BLaER1 (cell line): ENCODE data around the gene STRIP2.
"Not testable (repeated sequence)": the region's sequence is repeated elsewhere in the genome, so short reads cannot be mapped to it uniquely, and the experiment has no call there.

Source experiments
- H3K27ac ChIP-seq: shearing (Covaris generic); formaldehyde crosslinking; 2 replicates; pipeline ENCODE4 v1.8.1; 2022
- H3K27me3 ChIP-seq: shearing (Covaris generic); formaldehyde crosslinking; 2 replicates; pipeline ENCODE4 v1.8.1; 2022
- H3K36me3 ChIP-seq: shearing (Covaris generic); formaldehyde crosslinking; 2 replicates; pipeline ENCODE4 v1.8.1; 2022
- H3K4me1 ChIP-seq: shearing (Covaris generic); formaldehyde crosslinking; 2 replicates; pipeline ENCODE4 v1.8.1; 2022
- H3K4me2 ChIP-seq: shearing (Covaris generic); formaldehyde crosslinking; 2 replicates; pipeline ENCODE4 v1.8.1; 2022
- H3K4me3 ChIP-seq: shearing (Covaris generic); formaldehyde crosslinking; 2 replicates; pipeline ENCODE4 v1.8.1; 2022
- H3K9ac ChIP-seq: shearing (Covaris generic); formaldehyde crosslinking; 2 replicates; pipeline ENCODE4 v1.8.1; 2022
- H3K9me3 ChIP-seq: shearing (Covaris generic); formaldehyde crosslinking; 2 replicates; pipeline ENCODE4 v1.8.1; 2022
- H4K20me1 ChIP-seq: shearing (Covaris generic); formaldehyde crosslinking; 2 replicates; pipeline ENCODE4 v1.8.1; 2022
- Cebpa-rat ChIP-seq: shearing (Covaris generic); IDR thresholded peaks from 2 replicates; pipeline ENCODE4 v1.8.1; 2022

STRIP2 gene

DNA sequence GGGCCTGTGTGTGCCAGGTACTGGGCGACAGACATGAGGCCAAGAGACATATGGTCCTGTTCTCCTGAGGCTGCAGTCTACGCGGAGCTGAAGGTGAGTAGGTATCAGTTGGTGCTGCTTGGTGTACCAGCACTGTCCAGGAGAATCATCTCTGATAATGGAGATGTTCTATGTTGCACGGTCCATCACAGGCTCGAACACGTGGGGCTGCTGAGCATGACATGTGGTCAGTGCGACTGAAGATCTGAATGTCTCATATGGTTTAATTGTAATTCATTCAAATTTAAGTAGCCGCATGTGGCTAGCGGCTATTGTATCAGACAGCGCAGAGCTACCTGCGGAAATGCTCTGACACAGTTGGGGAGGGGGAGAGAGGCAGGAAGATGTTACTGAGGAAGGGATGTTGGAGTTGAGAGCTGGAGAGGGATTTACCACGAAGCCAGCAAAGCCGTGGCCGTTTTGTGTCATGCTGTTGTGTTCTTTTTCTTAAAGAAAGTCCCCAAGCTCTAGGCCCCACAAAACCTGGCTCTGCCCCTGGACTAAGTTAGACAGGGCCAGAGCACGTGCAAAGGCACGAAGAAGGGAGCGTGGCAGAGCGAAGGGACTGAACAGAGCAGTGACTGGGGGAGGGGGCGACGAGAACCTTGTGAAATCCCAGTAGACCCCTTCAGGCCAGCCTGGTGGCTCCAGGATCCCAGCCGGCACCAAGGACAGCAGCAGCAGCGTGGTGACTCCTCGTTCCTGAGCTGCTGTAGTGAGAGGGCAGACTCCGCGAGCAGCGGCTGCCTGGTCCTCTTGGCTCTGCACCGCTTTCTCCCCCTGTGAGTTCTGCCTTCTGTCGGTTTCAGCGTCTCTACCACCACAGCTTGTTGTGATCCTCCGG is 88.1 kb downstream of the STRIP2 start:
- Histone ChIP-seq H3K9me3 (no peaks in the 10 kb centered on the region), H3K9ac (no peak overlapping the region), H3K4me3 (no peak overlapping the region), H3K27me3 (no peaks in the 10 kb centered on the region), H4K20me1 (no peaks in the 10 kb centered on the region), H3K4me2 (no peak overlapping the region), H3K4me1 (no peaks in the 10 kb centered on the region), H3K36me3 (no peaks in the 10 kb centered on the region), H3K27ac (no peak overlapping the region)
- TF ChIP-seq Cebpa-rat, result no peak

DNA sequence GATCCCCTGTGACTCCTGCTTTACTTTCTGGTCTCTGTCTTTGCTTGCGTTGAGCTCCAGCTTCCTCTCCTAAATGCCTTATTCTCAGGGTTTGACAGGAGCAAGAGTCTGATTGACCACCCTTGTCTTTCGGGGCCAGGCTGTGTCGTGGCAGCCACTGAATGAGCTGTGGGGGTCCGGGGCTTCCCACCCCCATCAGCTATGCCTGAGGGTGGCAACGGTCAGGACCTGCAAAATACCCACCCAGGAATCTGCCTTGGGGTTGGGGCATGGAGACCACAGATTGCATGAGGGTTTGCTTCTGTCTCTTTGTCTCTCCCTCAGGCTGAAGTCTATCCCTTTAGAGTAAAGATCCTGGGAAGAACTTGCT is 88.7 kb downstream of the STRIP2 start:
- Histone ChIP-seq H3K27ac (no peak overlapping the region), H3K4me1 (no peaks in the 10 kb centered on the region), H3K4me3 (no peak overlapping the region), H3K4me2 (no peak overlapping the region), H3K9me3 (no peaks in the 10 kb centered on the region), H3K36me3 (no peaks in the 10 kb centered on the region), H3K9ac (no peak overlapping the region), H3K27me3 (no peaks in the 10 kb centered on the region), H4K20me1 (no peaks in the 10 kb centered on the region)
- no peak for TF ChIP-seq Cebpa-rat

DNA sequence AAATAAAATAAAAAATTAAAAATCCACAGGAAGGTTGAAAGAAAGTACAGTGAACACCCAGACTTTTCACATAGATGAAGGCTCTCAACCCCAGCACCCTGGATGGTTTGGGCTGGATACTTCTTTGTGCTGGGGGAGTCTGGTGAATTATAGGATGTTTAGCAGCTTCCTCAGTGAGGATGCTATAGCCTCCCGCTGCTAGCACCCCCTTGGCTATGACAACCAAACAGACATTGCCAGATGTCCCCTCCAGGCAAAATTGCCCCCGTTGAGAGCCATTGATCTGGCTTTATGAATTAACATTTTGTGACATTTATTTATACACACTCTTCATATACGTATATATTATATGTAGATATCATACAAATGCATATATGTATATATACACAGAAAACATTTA is 89.7 kb downstream of the STRIP2 start:
- no peak overlapping the region for H3K4me2 ChIP-seq
- H3K27ac ChIP-seq, result no peak overlapping the region
- H3K4me1 ChIP-seq, result no peaks in the 10 kb centered on the region
- H3K27me3 ChIP-seq, result no peaks in the 10 kb centered on the region
- no peak for TF ChIP-seq Cebpa-rat
- H4K20me1 ChIP-seq, result no peaks in the 10 kb centered on the region
- H3K36me3 ChIP-seq, result no peaks in the 10 kb centered on the region
- H3K9ac ChIP-seq, result no peak overlapping the region
- H3K4me3 ChIP-seq, result no peak overlapping the region
- no peaks in the 10 kb centered on the region for H3K9me3 ChIP-seq

DNA sequence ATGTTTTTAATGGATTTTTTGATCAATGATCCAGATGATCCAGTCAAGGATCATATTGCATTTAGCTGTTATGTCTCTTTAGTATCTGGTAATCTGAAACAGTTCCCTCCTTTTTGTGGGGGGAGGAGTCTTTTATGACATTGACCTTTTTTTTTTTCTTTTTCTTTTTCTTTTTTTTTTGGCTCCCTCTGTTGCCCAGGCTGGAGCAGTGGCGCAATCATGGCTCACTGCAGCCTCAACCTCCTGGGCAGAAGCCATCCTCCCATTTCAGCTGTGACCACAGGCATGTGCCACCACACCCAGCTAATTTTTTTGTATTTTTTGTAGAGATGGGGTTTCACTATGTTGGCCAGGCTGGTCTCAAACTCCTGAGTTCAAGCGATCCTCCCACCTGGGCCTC is 90.2 kb downstream of the STRIP2 start:
- not testable (repeated sequence) for H3K27ac ChIP-seq, H3K36me3 ChIP-seq, H3K9me3 ChIP-seq, H3K4me3 ChIP-seq, H4K20me1 ChIP-seq, H3K9ac ChIP-seq, H3K4me1 ChIP-seq, H3K27me3 ChIP-seq, H3K4me2 ChIP-seq

DNA sequence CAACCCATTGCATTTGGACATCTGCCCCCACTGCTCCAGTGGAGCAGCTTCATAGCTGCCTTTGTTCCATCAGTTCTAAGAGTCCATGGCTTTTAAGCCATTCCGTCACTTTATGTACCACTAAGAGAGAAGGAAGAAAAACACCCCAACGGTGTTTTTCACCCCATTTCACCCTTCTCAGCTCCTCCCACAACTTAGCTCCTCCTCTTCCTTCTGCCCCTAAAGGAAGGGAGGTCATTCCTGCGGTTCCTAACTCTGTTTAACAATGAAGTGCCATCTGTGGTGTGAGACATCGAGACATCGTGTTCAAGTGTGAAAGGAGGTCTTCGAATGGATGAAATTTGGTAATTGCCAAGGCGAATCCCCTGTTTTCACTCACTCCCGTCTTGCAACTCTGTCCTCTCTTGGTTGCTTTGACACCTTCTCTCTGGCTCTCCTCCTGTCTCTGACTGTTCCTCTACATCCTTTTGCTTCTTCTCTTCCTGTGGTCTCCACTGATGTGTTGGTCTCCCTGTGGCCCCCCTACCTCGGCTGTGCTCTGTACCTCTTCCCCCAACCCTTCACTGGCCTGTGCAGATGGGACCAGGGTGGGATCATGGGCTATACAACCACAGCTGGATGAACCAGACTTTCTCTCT is 91.1 kb downstream of the STRIP2 start:
- Histone ChIP-seq H3K36me3 (no peaks in the 10 kb centered on the region), H3K4me1 (no peaks in the 10 kb centered on the region), H3K4me2 (no peak overlapping the region), H3K9me3 (no peaks in the 10 kb centered on the region), H4K20me1 (no peaks in the 10 kb centered on the region), H3K27ac (no peak overlapping the region), H3K4me3 (no peak overlapping the region), H3K9ac (no peak overlapping the region), H3K27me3 (no peaks in the 10 kb centered on the region)
- no peak for TF ChIP-seq Cebpa-rat

DNA sequence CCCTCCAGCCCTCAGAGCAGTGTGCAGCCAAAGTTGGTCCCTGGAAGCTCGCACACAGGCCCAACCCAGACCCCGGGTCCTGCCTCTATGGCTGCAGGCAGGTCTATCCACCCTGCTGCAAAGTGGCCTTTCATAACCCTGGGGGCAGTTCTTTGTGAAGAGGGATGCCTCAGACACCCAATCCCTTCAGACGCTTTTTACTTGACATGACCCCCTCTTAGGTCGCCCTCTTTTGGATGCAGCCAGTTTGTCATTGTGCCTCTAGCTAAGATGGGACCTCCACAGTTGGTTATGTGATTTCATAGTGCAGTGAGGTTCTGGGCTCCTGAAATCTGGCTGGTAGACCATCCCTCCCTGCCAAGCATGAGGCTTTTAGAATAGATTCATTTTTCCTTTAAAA is 95.4 kb downstream of the STRIP2 start:
- no peaks in the 10 kb centered on the region for H3K4me1 ChIP-seq
- H3K27me3 ChIP-seq, result no peaks in the 10 kb centered on the region
- no peak overlapping the region for H3K4me2 ChIP-seq
- no peaks in the 10 kb centered on the region for H3K36me3 ChIP-seq
- H3K27ac ChIP-seq, result no peak overlapping the region
- H4K20me1 ChIP-seq, result no peaks in the 10 kb centered on the region
- no peaks in the 10 kb centered on the region for H3K9me3 ChIP-seq
- TF ChIP-seq Cebpa-rat, result no peak
- no peak overlapping the region for H3K9ac ChIP-seq
- H3K4me3 ChIP-seq, result no peak overlapping the region

DNA sequence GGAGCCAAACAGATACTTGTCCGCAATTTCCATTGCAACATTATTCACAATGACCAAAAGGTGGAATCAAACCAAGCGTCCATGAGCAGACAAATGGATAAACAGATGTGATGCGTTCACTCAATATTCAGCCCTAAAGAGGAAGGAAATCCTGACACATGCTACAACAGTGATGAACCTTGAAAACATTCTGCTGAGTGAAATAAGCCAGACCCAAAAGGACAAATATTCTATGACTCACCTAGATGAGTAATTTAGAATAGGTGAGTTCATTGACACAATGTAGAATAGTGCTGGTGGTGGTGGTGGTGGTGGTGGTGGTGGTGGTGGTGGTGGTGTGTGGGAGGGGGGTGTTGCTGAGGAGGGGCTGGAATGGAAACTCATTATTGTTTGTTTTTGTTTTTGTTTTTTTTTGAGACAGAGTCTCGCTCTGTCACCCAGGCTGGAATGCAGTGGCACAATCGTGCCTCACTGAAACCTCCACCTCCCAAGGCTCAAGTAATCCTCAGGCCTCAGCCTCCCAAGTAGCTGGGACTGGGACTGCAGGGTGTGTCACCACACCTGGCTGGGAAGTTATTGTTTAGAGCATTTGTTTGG is 96.7 kb downstream of the STRIP2 start:
- Histone ChIP-seq H3K4me3 (no peak overlapping the region), H3K4me2 (no peak overlapping the region), H4K20me1 (no peaks in the 10 kb centered on the region), H3K9me3 (no peaks in the 10 kb centered on the region), H3K9ac (no peak overlapping the region), H3K27ac (no peak overlapping the region), H3K27me3 (no peaks in the 10 kb centered on the region), H3K36me3 (no peaks in the 10 kb centered on the region), H3K4me1 (no peaks in the 10 kb centered on the region)
- TF ChIP-seq Cebpa-rat, result no peak

DNA sequence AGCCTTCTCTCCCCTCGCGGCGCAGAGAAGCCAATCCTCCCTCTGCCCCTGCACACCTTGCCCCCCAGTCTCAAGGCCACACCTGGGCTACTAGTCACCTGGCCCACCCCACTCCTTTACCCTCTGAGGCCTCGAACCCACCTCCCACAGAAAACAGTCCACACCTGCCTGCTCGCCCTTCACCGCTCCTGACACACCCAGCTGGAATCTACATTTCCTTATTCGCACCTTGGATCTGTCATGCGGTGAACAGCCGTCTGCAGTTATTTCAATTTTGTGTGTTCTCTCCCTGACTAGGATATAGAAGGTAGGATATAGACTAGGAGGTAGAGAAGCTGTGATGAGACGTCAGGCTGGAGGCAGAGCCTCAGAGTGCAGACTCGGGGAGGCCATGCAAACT is 97.5 kb downstream of the STRIP2 start:
- H3K9ac ChIP-seq, result no peak overlapping the region
- no peaks in the 10 kb centered on the region for H3K36me3 ChIP-seq
- no peak for TF ChIP-seq Cebpa-rat
- H3K4me1 ChIP-seq, result no peaks in the 10 kb centered on the region
- no peaks in the 10 kb centered on the region for H3K27me3 ChIP-seq
- H3K4me2 ChIP-seq, result no peak overlapping the region
- H3K4me3 ChIP-seq, result no peak overlapping the region
- no peak overlapping the region for H3K27ac ChIP-seq
- no peaks in the 10 kb centered on the region for H3K9me3 ChIP-seq
- H4K20me1 ChIP-seq, result no peaks in the 10 kb centered on the region

DNA sequence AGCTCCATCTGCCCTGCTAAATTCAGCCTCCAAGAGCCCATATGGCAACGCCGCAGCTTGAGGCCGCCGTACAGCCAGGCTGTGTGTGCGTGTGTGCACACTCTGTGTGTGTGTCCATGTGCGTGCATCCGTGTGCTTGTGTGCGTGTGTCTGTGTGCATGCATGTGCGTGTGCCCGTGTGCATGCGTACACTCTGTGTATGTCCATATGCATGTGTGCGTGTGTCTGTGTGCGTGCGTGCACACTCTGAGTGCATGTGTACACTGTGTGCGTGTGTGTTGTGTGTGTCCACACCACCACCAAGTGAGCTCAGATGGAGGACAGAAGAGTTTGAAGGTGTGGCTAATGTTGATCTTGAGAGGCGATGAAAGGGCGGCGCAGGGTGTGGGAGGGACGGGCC is 98.1 kb downstream of the STRIP2 start:
- no peak overlapping the region for H3K4me2 ChIP-seq
- no peak overlapping the region for H3K9ac ChIP-seq
- no peak for TF ChIP-seq Cebpa-rat
- H3K4me3 ChIP-seq, result no peak overlapping the region
- H4K20me1 ChIP-seq, result no peaks in the 10 kb centered on the region
- no peak overlapping the region for H3K27ac ChIP-seq
- H3K27me3 ChIP-seq, result no peaks in the 10 kb centered on the region
- H3K36me3 ChIP-seq, result no peaks in the 10 kb centered on the region
- H3K4me1 ChIP-seq, result no peaks in the 10 kb centered on the region
- H3K9me3 ChIP-seq, result no peaks in the 10 kb centered on the region

DNA sequence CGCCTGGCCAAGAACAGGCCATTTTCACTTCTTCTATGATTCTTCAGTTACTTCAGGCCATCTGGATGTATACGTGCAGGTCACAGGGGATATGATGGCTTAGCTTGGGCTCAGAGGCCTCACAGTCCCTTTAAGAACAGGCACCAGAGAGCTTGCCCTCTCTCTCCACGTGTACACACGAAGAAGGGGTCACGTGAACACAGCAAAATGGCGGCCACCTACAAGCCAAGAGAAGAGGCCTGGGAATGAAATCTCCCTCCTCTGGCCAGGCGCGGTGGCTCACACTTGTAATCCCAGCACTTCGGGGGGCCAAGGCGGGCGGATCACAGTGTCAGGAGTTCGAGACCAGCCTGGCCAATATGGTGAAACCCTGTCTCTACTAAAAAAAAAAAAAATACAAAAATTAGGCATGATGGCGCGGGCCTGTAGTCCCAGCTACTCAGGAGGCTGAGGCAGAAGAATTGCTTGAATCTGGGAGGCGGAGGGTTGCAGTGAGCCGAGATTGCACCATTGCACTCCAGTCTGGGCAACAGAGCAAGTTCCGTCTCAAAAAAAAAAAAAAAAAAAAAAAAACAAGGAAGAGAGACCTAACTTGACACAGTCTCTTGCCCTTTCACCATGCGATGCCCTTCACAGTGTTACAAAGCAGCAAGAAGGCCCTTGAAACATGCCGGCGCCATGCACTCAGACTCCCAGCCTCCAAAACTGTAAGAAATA is 100.5 kb downstream of the STRIP2 start:
- not testable (repeated sequence) for H3K4me3 ChIP-seq, H3K4me1 ChIP-seq, H3K27ac ChIP-seq, H3K27me3 ChIP-seq, H4K20me1 ChIP-seq, H3K9ac ChIP-seq, H3K36me3 ChIP-seq, H3K4me2 ChIP-seq, H3K9me3 ChIP-seq
